ENCODE measurements around the gene ANO2.

The ANO2 gene

DNA sequence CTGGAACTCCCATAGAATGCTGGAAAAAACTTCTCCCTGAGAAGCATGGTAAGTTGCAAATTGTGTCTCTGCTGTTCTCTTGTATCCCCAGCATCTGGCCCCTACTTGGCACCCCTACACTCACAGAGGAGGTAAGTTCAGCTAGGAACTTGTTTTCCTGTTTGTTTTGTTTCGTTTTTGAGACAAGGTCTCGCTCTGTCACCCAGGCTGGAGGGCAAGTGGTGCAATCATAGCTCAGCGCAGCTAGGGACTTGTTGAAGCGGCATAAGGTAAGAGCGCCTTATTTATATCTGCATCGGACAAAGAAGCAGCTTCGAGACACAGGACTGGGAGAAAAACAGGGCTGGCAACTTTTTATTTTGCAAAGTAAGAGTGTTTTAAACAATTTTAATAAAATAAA is 18.5 kb upstream of the ANO2 start:
- DNase-seq = no peak

DNA sequence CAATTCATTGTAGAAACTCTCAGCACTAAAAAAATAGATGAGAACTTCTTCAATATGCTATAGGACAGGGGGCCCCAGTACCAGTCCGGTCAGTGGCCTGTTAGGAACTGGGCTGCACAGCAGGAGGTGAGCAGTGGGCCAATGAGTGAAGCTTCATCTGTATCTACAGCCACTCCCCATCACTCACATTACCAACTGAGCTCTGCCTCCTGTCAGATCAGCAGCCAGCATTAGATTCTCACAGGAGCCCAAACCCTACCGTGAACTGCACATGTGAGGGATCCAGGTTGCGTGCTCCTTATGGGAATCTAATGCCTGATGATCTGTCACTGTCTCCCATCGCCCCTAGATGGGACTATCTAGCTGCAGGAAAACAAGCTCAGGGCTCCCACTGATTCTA is 15.7 kb upstream of the ANO2 start:
- no peak for DNase-seq

DNA sequence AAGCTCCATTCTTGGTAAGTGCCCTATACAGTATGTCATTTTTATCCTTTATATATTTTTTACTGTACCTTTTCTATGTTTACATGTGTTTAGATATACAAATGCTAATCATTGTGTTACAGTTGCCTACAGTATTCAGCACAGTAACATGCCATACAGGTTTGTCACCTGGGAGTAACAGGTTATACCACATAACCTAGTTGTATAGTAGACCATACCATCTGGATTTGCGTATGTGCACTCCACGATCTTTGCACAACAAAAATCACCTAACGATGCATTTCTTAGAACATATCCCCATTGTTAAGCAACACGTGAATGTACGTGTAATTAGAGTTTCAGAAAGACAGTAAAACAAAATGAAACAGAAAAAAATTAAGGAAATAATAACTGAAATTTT is 11.9 kb upstream of the ANO2 start:
- no peak for DNase-seq

DNA sequence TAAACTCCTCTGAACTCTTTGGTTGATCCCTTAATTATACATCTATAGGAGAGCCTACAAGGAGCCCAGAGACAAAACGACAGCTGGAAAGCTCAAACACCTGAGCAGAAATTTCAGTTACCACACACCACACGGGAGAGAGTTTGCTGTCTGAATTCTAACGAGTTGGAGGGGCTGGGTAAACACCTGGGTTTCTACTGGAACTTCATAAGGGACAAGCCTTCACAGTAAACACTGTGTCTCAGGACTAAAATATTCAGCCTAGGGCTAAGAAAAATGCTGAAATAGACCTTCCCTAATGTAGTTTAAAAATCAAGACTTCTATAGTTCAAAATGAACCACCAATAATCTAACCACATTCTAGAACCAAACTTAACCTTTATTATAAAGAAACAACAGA is 9.6 kb upstream of the ANO2 start:
- DNase-seq = no peak

DNA sequence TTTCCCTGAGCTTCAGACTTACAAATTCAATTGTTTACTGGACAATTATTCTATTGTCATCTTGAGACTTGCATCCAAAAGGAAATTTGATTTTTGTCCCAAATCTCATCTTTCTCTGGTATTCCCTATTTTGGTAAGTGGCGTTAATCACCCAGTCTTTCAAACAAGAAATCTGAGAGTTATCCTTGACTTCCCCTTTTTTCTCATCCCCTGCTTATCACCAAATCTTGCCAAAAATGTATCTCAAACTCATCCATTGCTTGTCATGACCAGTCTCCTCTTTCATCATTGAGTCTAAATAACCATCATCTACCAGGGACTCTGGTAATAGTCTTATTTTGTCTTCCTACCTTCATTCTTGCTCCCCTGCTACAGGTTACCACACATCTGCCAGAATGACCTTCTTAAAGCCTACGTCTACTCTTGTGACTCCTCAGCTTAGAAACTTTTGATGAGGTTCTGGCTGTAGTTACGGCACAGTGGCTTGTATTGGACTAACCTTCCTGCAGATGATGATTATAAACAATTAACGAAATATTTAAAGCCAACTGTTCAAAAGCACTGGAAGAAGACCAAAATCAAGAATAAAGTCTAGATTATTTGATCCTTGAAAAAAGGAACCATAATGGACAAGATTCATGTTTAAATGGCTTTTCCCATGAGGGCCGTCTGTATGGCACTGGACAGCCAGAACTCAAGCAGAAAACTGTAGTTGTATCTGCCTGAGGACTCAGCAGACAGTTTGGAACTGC is 9.0 kb upstream of the ANO2 start:
- no peak for DNase-seq

DNA sequence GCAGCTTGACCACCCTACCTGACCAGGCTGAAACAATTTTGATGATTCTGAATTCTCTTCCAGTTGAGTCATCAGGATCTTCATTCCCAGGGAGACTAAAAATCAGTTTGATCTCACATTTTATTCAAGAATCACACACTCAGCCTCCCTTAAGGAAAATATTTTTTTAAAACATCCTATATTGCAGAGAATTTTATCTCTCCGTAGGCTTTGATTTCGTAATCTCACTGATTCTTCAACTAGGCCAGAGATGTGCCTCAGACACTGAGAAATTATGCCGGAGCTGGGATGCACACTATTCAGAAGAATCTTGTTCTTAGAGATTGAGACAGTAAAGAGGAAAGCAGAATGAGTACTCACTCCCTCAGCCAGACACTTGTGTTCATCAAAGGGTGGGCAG is 7.0 kb upstream of the ANO2 start:
- no peak for DNase-seq

DNA sequence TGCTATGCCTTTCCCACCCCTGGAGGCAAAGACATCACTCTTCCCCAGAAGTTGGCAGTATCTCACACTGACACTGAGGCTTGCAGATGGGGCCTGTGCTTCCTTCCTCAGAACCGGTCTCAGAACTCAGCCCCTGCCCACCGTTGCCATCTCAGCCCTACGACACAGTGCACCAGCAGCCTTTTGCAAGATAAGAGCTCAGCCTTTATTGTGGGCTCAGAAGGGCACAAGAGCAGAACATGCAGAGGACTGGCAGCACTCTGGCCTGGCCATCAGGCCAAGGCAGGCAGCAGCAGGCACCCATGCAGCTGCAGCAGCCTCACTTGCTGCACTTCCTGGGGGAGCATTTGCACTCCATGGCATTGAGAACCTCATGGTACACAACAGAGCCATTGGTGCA is 3.6 kb upstream of the ANO2 start:
- DNase-seq = no peak

DNA sequence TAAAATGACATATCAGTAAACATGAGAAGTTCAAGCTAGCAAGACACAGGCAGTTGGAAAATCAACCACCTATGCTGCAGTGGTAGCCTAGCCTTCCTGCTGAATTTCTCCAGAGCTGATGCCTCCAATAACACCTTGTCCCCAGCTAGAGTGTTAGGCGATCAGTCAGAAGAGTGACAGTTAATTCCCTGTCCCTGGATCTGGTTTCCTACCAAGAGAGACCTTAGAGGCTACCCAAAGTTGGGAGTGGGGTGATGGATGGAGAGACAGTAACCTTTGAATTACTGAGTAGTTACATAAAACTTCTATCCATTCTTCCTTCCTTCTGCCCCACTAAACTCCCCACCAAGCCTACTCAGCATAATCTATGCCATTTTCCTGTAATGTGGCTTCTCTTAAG is 1.9 kb upstream of the ANO2 start:
- no peak for DNase-seq

DNA sequence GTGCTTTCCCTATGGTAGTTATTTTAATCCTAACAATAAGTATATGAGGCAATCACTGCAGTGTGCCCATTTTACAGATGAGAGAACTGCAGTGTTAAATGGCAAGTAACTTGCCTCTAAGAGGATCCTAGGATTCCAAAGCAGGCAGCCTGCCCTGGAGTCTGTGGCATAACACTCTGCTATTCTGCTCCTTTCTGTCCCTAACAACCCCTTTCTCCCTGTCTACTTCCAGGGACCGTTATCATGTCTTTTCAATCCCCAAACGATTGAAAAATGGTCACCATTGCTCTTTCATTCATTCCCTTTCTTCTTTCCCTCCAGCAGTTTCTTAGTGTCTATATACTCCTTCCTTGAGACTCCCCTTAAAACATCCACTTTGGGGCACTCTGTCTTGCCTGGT is 1.3 kb upstream of the ANO2 start:
- DNase-seq = no peak

DNA sequence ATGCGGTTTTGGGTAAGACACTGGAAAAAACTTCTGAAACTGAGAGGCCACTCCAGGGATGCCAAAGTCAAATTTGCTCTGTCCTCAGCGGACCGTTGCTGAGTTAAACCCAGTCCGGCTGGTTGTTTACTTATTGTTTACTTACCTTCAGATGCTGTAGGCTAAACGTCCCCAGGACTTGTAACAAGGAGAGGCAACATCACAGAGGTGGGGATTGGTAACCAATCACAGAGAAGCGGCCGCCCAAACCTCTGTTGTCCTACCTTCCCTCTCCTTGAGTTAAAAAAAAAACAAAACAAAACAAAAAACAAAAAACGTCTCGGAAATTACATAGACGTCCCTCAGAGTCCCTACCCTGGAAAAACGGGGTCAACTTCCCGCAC is 380 bp downstream of the ANO2 start:
- no peak for DNase-seq

DNA sequence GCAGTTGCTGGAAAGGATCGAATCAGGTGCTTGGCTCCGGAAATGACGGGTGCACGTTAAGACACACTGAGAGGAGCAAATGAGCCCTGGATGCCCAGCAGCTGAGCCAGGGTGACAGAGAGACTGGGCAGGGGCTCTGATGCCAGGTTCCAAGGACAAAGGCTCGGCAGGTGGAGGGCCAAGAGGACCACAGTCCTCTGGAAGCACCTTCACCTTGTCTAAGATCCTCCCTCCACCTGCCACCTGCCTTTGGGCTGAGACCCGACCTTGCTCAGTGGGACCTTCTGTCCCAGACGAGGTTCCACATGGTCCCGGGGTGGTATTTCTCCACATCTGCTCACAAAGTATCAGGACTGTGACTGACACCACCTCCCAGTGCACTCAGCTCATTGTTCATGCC is 1.0 kb downstream of the ANO2 start:
- DNase-seq = no peak

DNA sequence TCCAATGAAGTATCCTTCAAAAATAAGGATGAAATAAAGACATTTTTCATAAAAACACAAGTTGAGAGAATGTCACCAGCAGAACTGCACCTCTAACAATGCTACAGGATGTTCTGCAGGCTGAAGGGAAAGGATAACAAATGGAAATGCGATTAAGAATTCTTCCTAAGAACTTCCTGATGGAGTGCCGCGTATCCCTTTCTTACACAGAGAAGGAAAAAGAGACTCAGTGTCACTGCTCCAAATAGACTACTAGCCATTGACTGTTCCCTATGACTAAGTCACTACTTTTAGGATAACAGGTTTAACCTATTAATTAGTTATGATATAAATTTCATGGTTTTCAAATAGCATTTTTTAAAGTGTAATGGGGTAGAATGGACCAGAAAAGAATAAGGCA is 3.2 kb downstream of the ANO2 start:
- no peak for DNase-seq

DNA sequence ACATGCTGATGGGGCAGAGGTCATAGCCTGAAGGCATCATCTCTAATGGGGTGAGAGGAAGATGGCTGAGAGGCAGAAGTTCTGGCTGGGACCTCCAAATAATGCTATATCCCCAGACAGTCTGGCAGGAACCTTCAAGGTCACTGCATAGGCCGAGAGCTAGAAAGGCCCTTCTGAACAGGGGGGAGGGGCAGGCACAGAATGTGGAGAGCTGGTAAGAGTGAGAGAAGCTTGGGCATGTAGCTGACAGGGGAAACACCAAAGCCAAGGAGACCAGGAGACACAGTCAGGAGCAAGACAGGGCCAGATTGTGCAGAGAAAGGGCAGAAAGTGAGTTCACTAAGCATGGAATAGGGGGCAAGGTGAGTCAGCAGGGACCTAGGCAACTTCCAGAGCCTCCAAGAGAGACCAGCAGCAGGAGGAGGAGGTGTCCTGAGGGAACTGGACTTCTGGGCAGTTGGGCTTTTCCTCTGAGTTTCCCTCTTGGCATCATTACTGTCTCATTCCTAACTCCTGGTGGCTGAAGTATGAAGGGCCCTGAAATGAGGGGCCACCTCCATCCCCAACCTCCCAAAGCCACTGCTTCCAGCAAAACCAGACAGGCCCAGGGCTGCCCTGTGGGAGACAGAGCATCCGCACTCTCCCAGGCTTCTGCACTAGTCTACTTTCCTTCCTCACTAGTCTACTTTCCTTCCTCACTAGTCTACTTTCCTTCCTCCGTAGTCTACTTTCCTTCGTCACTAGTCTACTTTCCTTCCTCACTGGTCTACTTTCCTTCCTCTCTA is 17.1 kb downstream of the ANO2 start:
- no peak for DNase-seq

DNA sequence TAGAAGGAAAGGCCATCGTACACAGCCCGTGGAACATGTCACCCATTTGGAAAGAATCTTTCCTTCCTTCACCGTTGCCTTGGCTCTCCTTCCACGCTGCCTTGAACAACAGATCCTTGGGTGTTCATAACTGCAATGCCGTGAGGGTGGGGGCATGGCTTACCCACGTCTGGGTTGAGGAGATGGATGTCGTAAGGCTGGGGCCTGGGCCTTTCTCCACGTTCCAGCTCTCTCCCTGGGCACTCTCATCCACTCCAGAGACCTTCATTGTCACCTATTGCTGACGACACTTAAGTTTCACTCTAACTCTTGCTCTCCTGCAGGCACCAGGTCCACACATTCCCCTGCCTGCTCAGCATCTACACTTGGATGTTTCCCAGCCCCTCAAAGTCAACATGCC is 19.4 kb downstream of the ANO2 start:
- no peak for DNase-seq

DNA sequence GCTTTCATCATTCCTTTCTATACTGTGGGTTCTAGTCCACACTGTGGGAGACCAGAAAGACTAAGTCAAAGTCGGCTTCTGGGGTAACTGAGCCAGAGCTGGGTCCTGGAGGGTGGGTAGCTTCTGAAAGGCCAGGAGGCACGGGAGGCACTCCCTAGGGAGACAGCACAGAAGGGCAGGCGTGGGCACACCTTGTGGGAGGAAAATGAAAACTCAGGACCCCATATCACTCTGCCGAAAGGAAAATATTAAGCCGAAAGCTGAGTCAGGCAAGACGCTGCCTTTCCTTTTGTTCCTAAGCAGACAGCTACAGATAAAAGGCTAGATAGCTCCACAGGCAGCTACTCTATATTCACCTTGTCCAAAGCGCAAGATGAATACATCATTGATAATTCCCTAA is 20.7 kb downstream of the ANO2 start:
- DNase-seq = no peak

DNA sequence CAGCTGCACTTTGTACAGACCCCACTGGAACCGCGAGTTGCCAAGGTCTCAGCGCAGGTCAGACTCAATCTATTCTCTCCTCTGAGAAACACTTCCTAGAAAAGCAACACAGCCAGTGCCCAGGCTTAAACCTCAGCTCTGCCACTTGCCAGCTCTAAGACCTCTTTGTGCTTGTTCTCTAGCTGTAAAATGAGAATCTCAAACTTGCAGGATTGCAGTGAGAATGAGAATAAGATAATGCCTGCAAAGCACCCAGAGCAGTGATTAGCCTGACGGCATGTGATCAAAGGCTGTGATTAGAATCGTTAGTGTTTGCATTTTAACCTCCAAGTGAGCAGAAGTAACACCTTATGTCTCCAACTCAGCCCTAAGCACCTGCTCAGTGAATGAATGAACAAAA is 21.3 kb downstream of the ANO2 start:
- DNase-seq = no peak

DNA sequence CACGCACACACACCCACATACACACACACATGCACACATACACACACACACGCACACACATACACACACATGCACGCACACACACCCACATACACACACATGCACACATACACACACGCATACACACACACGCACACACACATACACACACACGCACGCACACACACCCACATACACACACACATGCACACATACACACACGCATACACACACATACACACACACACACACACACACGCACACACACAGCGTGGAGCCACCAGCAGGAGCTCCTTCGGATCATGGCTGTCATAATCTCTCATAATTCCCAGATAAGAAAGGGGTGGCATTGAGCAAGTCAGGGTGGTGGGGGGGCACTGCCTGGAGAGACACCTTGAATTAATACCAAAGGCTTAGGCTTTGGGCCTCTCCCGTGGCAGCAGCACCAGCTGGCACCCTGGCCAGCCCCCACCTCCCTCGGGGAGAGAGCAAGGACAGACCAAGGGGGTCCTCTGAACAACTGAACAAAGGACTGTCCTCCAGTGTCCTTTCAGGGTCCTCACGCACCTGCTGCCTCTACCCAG is 21.9 kb downstream of the ANO2 start:
- DNase-seq = no peak

DNA sequence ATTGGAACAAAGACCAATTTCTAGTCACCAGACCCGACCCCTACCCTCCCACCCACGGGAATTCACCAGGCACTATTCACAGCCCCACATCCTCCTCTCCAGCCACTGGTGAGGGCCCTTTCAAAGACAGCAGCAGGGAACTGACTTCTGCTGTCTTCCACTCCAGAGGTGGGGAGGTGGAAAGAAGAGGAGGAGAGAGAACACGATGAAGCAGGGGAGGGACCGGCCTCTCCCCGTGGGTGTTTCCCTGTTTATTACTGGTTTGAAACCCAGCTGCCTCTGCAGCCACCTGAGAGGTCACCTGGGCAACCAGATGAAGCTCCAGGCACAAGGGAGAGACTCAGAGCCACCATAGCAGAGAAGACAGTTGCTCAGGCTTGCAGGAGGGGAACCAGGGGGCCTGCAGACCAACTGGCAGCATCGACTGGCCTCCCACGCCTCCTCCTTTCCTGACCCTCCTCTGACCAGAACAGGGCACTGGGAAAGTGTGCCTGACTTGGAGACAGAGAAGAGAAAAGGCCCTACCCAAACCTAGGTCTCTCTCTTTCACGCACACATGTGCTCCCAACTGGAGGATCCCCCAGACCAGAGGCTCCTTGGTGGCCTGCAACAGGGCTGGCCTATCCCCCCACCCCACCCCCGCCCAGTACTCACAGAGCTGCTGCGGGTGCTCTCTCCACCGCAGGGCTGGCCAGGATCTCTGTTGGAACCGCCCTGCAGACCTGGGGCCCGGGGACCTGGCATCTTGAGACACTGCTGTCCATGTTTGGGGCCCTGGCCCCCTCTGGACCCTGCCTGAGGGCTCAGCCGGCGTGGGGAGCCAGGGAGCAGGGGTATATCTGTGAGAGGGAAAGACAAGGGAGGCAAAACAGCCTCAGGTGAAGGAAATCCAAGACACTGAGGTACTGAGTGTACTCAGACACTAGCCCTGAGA is 22.8 kb downstream of the ANO2 start:
- no peak for DNase-seq

DNA sequence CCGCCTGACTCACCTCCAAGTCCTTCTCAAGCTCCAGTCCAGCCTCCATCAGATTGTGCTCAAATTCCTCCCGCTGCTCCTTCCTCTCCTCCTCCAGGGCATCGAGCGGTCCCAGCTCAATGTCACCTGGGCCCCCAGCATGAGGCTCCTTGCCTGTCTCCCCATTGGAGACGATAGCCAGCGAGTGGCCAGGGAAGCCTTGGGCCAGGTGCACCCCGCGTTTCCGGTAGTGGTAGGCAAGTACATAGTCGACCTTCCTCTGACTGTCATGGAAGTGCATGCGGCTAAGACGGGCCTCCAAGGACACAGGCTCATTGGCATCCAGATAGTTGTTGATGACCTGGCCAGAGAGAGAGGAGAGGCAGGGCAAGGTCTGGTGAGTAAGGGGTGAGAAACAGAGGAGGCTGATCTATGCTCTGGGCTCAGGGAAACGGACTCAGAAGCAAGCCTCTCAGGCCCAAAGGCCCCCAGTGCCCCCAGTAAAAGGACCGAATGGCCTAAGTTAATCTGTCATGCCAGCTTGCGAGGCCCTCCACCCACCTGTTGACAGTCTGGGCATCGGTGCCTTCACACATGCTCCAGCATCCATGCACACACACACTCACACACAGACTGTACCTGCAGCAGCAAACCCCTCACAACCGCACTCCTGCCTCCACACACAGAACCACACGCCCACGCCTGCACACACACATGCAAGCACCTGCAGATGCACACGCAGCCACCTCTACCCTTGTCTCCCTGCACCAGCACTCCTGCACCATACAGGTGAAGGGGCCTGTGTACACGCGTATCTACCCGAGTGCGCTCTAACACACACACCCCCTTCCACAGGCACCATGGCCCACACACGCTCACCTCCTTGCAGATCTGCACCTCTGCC is 23.8 kb downstream of the ANO2 start:
- DNase-seq = no peak

DNA sequence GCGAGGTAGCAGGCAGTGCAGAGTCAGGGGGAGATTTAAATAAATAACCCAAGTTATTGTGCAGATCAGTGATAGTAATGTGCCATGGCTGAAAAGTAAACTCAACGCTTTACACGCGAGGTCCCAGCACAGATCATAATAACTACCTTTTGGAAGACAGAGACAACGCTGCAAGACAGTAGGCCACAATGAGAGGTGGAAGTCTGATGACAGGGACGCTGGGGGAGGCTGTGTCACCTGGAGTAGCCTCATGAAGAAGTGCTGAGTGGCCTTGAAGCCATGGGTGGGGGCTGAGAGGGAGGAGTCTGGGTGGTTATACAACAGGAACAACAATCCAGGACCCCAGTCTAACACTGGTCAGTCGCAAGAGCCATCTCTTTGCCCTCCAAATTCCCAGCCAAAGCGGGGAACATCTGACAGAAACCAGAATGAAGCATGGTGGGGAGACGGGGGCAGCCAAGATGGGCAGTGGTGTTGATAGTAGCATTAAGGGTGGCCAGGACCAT is 28.2 kb downstream of the ANO2 start:
- no peak for DNase-seq

DNA sequence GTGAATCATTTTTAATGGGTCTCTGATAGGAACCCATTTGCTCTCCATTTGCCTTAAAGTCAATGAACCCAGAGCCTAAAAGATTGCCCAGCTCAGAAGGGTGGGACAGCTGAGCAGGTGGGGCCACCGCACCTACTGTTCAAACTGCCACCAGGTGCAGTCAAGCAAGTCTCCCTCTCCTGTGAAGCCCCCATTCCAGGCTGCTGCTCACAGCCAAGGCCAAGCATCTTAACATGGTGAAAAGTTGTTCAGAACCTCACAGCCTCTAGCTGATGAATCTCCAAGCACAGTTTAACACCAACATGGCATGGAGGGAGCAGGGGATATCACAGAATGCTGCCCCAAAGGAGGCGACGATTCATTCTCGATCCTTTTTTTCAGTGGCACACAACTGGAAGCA is 29.5 kb downstream of the ANO2 start:
- no peak for DNase-seq

Data from stimulated activated CD4-positive, alpha-beta T cell treated with anti-CD3 and anti-CD28 coated beads, Interleukin-4, amount 100 ng/mL, for 1 hour (primary cell).